ENCODE measurements around the gene ANKDD1B. TPM values are rescaled to one million over a fixed set of nuclear protein-coding genes. Genes with fewer than 3 reads are reported as not detected.
"Not testable (repeated sequence)": the region's sequence is repeated elsewhere in the genome, so short reads cannot be mapped to it uniquely, and the experiment has no call there.

Gene ANKDD1B
- total RNA-seq, 1 donor from 2014 or later = 1.7 TPM

GRCh38 chr5:75662061-75662460, 50.8 kb downstream of the ANKDD1B start:
- DNase-seq = no peak

GRCh38 chr5:75663579-75664284, 52.5 kb downstream of the ANKDD1B start:
- DNase-seq = no peak

GRCh38 chr5:75664979-75665378, 53.7 kb downstream of the ANKDD1B start:
- DNase-seq = no peak

GRCh38 chr5:75666801-75667200, 55.5 kb downstream of the ANKDD1B start:
- no peak for DNase-seq

- no peak for DNase-seq
Measured at GRCh38 chr5:75667586-75667985, 56.3 kb downstream of the ANKDD1B start.

GRCh38 chr5:75668445-75668844, 57.2 kb downstream of the ANKDD1B start:
- DNase-seq = no peak

GRCh38 chr5:75668977-75669689, 57.9 kb downstream of the ANKDD1B start:
- DNase-seq = no peak

GRCh38 chr5:75670577-75670976, 59.3 kb downstream of the ANKDD1B start:
- no peak for DNase-seq

GRCh38 chr5:75671506-75671905, 60.3 kb downstream of the ANKDD1B start:
- DNase-seq = no peak

- DNase-seq = no peak
Measured at GRCh38 chr5:75672616-75673015, 61.4 kb downstream of the ANKDD1B start.

GRCh38 chr5:75675783-75676182, 64.5 kb downstream of the ANKDD1B start:
- DNase-seq = no peak

- DNase-seq = no peak
Measured at GRCh38 chr5:75677607-75678006, 66.4 kb downstream of the ANKDD1B start.

GRCh38 chr5:75678155-75678554, 66.9 kb downstream of the ANKDD1B start:
- DNase-seq = no peak

- DNase-seq = no peak
Measured at GRCh38 chr5:75681125-75681830, 70.0 kb downstream of the ANKDD1B start.

- no peak for DNase-seq
Measured at GRCh38 chr5:75685141-75685540, 73.9 kb downstream of the ANKDD1B start.

- no peak for DNase-seq
Measured at GRCh38 chr5:75686480-75686879, 75.2 kb downstream of the ANKDD1B start.

- no peak for DNase-seq
Measured at GRCh38 chr5:75690669-75691068, 79.4 kb downstream of the ANKDD1B start.

GRCh38 chr5:75694781-75695180, 83.5 kb downstream of the ANKDD1B start:
- no peak for DNase-seq

GRCh38 chr5:75695472-75696351, 84.5 kb downstream of the ANKDD1B start:
- not testable (repeated sequence) for DNase-seq

GRCh38 chr5:75701856-75702255, 90.6 kb downstream of the ANKDD1B start:
- no peak for DNase-seq

GRCh38 chr5:75706016-75706415, 94.8 kb downstream of the ANKDD1B start:
- DNase-seq = no peak

GRCh38 chr5:75706775-75707174, 95.5 kb downstream of the ANKDD1B start:
- no peak for DNase-seq

All from occipital lobe (tissue), 2 donors.